ENCODE data around the gene EDDM3A. TPM values are rescaled to one million over a fixed set of nuclear protein-coding genes. Genes with fewer than 3 reads are reported as not detected.

EDDM3A gene
- total RNA-seq, 1 donor from 2014 or later: not detected

GRCh38 chr14:20792556-20792955 lies 46.9 kb downstream of the EDDM3A start:
- no peaks in the 10 kb centered on the region for H3K27me3 Mint-ChIP-seq
- no peaks in the 10 kb centered on the region for H3K9me3 Mint-ChIP-seq (ENCODE audit: low read depth)
- DNase-seq (ENCODE audit: low spot score, unreplicated experiment): no peak
- no peak overlapping the region for H3K4me3 Mint-ChIP-seq (ENCODE audit: low read depth)
- peaks cover 30% of the 10 kb centered on the region for H3K4me1 Mint-ChIP-seq (ENCODE audit: low read depth)
- TF ChIP-seq CTCF (IDR thresholded peaks at IDR 0.05; ENCODE audit: unreplicated experiment): no peak
- no peaks in the 10 kb centered on the region for H3K36me3 Mint-ChIP-seq (ENCODE audit: insufficient read depth)
- no peak overlapping the region for H3K27ac Mint-ChIP-seq

GRCh38 chr14:20794644-20795369 lies 49.1 kb downstream of the EDDM3A start:
- DNase-seq (ENCODE audit: low spot score, unreplicated experiment): no peak
- H3K4me3 Mint-ChIP-seq (ENCODE audit: low read depth): no peak overlapping the region
- H3K9me3 Mint-ChIP-seq (ENCODE audit: low read depth): no peaks in the 10 kb centered on the region
- H3K27ac Mint-ChIP-seq: no peak overlapping the region
- H3K27me3 Mint-ChIP-seq: no peaks in the 10 kb centered on the region
- H3K4me1 Mint-ChIP-seq (ENCODE audit: low read depth): peaks cover 38% of the 10 kb centered on the region
- TF ChIP-seq CTCF (IDR thresholded peaks at IDR 0.05; ENCODE audit: unreplicated experiment): no peak
- no peaks in the 10 kb centered on the region for H3K36me3 Mint-ChIP-seq (ENCODE audit: insufficient read depth)

- peaks cover 37% of the 10 kb centered on the region for H3K4me1 Mint-ChIP-seq (ENCODE audit: low read depth)
- no peak for TF ChIP-seq CTCF (IDR thresholded peaks at IDR 0.05; ENCODE audit: unreplicated experiment)
- H3K27me3 Mint-ChIP-seq: peaks cover 1% of the 10 kb centered on the region
- H3K36me3 Mint-ChIP-seq (ENCODE audit: insufficient read depth): no peaks in the 10 kb centered on the region
- DNase-seq (ENCODE audit: low spot score, unreplicated experiment): no peak
- H3K27ac Mint-ChIP-seq: no peak overlapping the region
- no peaks in the 10 kb centered on the region for H3K9me3 Mint-ChIP-seq (ENCODE audit: low read depth)
- H3K4me3 Mint-ChIP-seq (ENCODE audit: low read depth): no peak overlapping the region
Measured at GRCh38 chr14:20797164-20797563, 51.5 kb downstream of the EDDM3A start.

Other genes with a start within 250 kb of the EDDM3A start
- 1.3 and 1.5 TPM in 2 replicates for gene RNASE10, start 240.3 kb upstream of the EDDM3A start, total RNA-seq
- gene RNASE9, start 184.8 kb upstream of the EDDM3A start, total RNA-seq: not detected in 2 replicates
- gene RNASE11, start 157.9 kb upstream of the EDDM3A start, total RNA-seq: not detected in 2 replicates
- gene RNASE12, start 154.5 kb upstream of the EDDM3A start, total RNA-seq: not detected in 2 replicates
- gene OR6S1, start 104.2 kb upstream of the EDDM3A start, total RNA-seq: not detected in 2 replicates
- gene RNASE4, start 61.3 kb upstream of the EDDM3A start, total RNA-seq: 5.7 TPM in 2 replicates
- 8.0 and 8.3 TPM in 2 replicates for gene ANG, start 57.1 kb upstream of the EDDM3A start, total RNA-seq
- gene EDDM3B, start 22.5 kb downstream of the EDDM3A start, total RNA-seq: not detected in 2 replicates
- gene RNASE6, start 35.4 kb downstream of the EDDM3A start, total RNA-seq: not detected in 2 replicates
- gene RNASE1, start 57.0 kb downstream of the EDDM3A start, total RNA-seq: 4.5 and 7.1 TPM in 2 replicates
- gene RNASE3, start 145.5 kb downstream of the EDDM3A start, total RNA-seq: not detected in 2 replicates
- not detected in 2 replicates for gene RNASE2, start 209.6 kb downstream of the EDDM3A start, total RNA-seq
- 95.9 and 100 TPM in 2 replicates for gene METTL17, start 244.1 kb downstream of the EDDM3A start, total RNA-seq

Measured in progenitor cell of endocrine pancreas (in vitro differentiated cells).